AG09309 (cell line): ENCODE measurements around the gene STAG3.

ENCODE experiments used
- DNase-seq: peaks from one replicate; pipeline ENCODE4 v3.0.0-alpha.2; 2010; ENCODE audit warnings: low read depth
- H3K4me3 ChIP-seq: 2 replicates; pipeline ENCODE4 v1.5.1; 2011; ENCODE audit warnings: mild to moderate bottlenecking, low read depth, low read length, moderate library complexity; ENCODE audit not compliant: control insufficient read depth
- TF ChIP-seq, protein P1 (sequence below): IDR thresholded peaks from 2 replicates; pipeline ENCODE4 v1.5.1; 2011; ENCODE audit warnings: mild to moderate bottlenecking, low read depth, low read length, inconsistent platforms; ENCODE audit not compliant: insufficient read depth, control insufficient read depth; ENCODE audit errors: missing control alignments

The STAG3 gene

GRCh38 chr7:100148559-100149328, 29.0 kb upstream of the STAG3 start, which contains the start of gene LAMTOR4:
TSS of gene LAMTOR4 (plus strand) at chr7:100148918. CDS start at chr7:100148973, 55 bp downstream.
- TF ChIP-seq, protein P1, sequence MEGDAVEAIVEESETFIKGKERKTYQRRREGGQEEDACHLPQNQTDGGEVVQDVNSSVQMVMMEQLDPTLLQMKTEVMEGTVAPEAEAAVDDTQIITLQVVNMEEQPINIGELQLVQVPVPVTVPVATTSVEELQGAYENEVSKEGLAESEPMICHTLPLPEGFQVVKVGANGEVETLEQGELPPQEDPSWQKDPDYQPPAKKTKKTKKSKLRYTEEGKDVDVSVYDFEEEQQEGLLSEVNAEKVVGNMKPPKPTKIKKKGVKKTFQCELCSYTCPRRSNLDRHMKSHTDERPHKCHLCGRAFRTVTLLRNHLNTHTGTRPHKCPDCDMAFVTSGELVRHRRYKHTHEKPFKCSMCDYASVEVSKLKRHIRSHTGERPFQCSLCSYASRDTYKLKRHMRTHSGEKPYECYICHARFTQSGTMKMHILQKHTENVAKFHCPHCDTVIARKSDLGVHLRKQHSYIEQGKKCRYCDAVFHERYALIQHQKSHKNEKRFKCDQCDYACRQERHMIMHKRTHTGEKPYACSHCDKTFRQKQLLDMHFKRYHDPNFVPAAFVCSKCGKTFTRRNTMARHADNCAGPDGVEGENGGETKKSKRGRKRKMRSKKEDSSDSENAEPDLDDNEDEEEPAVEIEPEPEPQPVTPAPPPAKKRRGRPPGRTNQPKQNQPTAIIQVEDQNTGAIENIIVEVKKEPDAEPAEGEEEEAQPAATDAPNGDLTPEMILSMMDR = no peak
- H3K4me3 ChIP-seq = peak within 1 kb of the TSS; percentile 88
- DNase-seq = peak; percentile 95

- H3K4me3 ChIP-seq = no peak overlapping the region
- TF ChIP-seq, protein P1 = no peak
- no peak for DNase-seq
Observed at GRCh38 chr7:100152404-100152803, 25.3 kb upstream of the STAG3 start.

- TF ChIP-seq, protein P1 = no peak
- no peak overlapping the region for H3K4me3 ChIP-seq
- no peak for DNase-seq
Observed at GRCh38 chr7:100152937-100153666, 24.6 kb upstream of the STAG3 start.

GRCh38 chr7:100153708-100154535, 23.8 kb upstream of the STAG3 start:
- TF ChIP-seq, protein P1 = no peak
- no peak overlapping the region for H3K4me3 ChIP-seq
- no peak for DNase-seq

GRCh38 chr7:100154651-100155491, 22.8 kb upstream of the STAG3 start:
- DNase-seq = no peak
- TF ChIP-seq, protein P1 = no peak
- H3K4me3 ChIP-seq = no peak overlapping the region
